Transverse colon (tissue), 4 donors: Measurements from ENCODE around the gene CFD.

Experiments
- POLR2A ChIP-seq: fragments of 450-650 bp; IDR thresholded peaks from one replicate; pipeline ENCODE4 v1.6.1; 2016; ENCODE audit warnings: antibody characterized with exemption, mild to moderate bottlenecking, moderate library complexity
- POLR2AphosphoS5 ChIP-seq, 3 donors: sonication (generic); formaldehyde crosslinking; IDR thresholded peaks; one replicate each; pipeline ENCODE4 v1.6.1; 2016; ENCODE audit warnings: antibody characterized with exemption in 3 of 3
- TF ChIP-seq, protein P1 (sequence below), 5 experiments: fragments of 200-600 bp in 3 of 5; fragments of 450-650 bp in 2 of 5; sonication (generic) in 3 of 5; IDR thresholded peaks; 1 replicate in 2 of 5; 2 replicates in 3 of 5; pipeline ENCODE4 v1.5.1; 2016 to 2017; ENCODE audit warnings: antibody characterized with exemption in 5 of 5, inconsistent platforms in 3 of 5, mild to moderate bottlenecking in 2 of 5, moderate library complexity in 1 of 5

DNA sequence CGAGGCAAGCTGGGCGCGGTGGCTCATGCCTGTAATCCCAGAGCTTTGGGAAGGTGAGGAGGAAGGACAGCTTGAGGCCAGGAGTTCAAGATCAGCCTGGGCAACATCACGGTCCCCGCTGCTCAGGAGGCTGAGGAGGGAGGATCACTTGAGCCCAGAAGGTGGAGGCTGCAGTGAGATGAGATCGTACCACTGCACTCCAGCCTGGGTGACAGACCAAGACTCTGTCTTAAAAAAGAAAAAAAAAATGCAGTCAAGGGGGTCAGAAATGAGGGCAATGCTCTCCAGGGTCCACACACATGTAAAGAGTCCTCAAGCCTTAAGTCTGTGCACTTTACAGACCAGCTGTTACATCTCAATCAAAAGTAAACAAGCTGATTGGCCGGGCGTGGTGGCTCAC is 45.1 kb downstream of the CFD start:
- TF ChIP-seq, protein P1, sequence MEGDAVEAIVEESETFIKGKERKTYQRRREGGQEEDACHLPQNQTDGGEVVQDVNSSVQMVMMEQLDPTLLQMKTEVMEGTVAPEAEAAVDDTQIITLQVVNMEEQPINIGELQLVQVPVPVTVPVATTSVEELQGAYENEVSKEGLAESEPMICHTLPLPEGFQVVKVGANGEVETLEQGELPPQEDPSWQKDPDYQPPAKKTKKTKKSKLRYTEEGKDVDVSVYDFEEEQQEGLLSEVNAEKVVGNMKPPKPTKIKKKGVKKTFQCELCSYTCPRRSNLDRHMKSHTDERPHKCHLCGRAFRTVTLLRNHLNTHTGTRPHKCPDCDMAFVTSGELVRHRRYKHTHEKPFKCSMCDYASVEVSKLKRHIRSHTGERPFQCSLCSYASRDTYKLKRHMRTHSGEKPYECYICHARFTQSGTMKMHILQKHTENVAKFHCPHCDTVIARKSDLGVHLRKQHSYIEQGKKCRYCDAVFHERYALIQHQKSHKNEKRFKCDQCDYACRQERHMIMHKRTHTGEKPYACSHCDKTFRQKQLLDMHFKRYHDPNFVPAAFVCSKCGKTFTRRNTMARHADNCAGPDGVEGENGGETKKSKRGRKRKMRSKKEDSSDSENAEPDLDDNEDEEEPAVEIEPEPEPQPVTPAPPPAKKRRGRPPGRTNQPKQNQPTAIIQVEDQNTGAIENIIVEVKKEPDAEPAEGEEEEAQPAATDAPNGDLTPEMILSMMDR (IDR thresholded peaks at IDR 0.05), result no peak
- TF ChIP-seq POLR2AphosphoS5 (IDR thresholded peaks at IDR 0.05) (no peak), POLR2A (no peak)
